Measurements from ENCODE around the gene R3HDM1.

DNA sequence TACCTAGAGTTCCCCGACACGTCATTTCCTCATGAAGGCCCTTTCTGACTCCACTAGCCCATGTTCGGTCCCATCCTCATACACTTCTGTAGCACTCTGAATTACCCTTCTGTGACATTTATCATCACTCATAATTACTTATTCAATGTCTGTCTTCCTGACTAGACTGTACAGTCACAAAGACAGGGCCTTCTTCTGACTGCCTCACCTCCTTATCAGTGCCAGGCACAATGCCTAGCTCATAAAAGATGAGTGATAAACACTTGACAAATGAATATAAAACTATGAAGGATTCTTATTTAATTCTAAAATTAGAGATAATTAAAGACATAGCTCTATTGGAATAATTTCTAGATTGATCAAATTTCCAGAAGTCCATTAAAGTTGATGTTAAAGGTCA, 208.9 kb downstream of the R3HDM1 start:
- no peak for TF ChIP-seq CTCF (IDR thresholded peaks at IDR 0.05; ENCODE audit: low read depth, low read length, poor library complexity, severe bottlenecking)
- no peak for TF ChIP-seq EZH2phosphoT487 (IDR thresholded peaks at IDR 0.05; ENCODE audit: borderline replicate concordance, low read length)
